Measurements from ENCODE around the gene FBXW7. TPM values are rescaled to one million over a fixed set of nuclear protein-coding genes. Genes with fewer than 3 reads are reported as not detected.
A peak's percentile ranks its signal among the peaks of the same experiment; 100 is the strongest.

FBXW7 gene
- total and polyA plus RNA-seq, 2 experiments from 2014 or later, result 16.2 to 43.5 TPM

DNA sequence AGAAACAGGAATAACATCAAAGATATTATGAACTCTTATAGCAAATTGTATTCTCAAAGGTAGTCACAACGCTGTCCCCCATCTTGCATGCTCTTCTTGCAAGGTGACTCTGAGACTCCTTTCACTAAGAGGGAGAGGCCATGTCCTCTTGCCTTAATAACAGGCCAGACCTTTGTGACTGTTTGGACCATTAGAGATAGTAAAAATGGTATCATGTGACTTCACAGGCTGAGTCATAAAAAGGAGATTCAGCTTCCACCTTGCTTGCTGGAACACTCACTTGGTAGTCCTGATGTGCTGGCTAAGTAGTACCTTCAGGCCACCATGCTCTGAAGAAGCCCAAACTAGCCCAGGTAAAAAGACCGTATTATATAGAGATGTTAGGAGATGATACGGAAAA is 143.8 kb downstream of the FBXW7 start:
- Histone ChIP-seq H4K20me1 (ENCODE audit: insufficient read depth, poor library complexity, severe bottlenecking) (no peaks in the 10 kb centered on the region), H3K4me3 (no peak overlapping the region), H3K9me3 (ENCODE audit: low read depth) (no peaks in the 10 kb centered on the region), H3K4me1 (ENCODE audit: insufficient read depth) (no peaks in the 10 kb centered on the region), H3K9me2 (replicated peaks; ENCODE audit: insufficient read depth) (no peaks in the 10 kb centered on the region), H3K4me2 (no peak overlapping the region), H3K27me3 (no peaks in the 10 kb centered on the region), H3K79me2 (peaks cover 7% of the 10 kb centered on the region), H3K36me3 (replicated peaks; ENCODE audit: insufficient read depth, low read depth) (no peaks in the 10 kb centered on the region), H3K27ac (no peak overlapping the region), H2AFZ (no peak overlapping the region)
- TF ChIP-seq EZH2 (IDR thresholded peaks at IDR 0.05; ENCODE audit: borderline replicate concordance) (no peak), EZH2phosphoT487 (IDR thresholded peaks at IDR 0.05; ENCODE audit: low read depth, severe bottlenecking, unreplicated experiment) (no peak)
- DNase-seq (ENCODE audit: low spot score), result peak; percentile 9
- WGBS (ENCODE audit: low lambda C conversion rate, missing lambda C conversion rate), result 94% methylated on average over 3 of the region's 3 CpGs

DNA sequence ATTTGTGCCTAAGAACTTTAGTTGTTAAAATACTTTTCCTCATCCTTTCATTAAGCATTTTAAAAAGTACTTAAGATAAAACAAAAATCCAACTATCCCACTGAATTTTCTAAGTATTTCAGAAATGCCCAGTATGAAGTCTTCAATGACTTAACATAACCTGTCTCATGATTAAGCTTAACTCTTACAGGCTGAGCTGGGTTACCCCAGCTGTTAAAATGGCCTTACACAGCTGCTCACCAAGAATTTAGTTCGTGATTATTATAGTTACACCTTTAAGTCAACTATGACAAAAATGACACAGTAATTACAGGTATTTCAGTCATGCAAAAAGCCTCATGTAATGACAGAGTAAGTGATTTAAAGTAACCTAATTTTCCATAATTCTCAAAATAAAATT is 145.7 kb downstream of the FBXW7 start:
- H3K36me3 ChIP-seq (replicated peaks; ENCODE audit: insufficient read depth, low read depth), result no peaks in the 10 kb centered on the region
- 82% methylated on average over 1 of the region's 1 CpG for WGBS (ENCODE audit: low lambda C conversion rate, missing lambda C conversion rate)
- no peak for DNase-seq (ENCODE audit: low spot score)
- H4K20me1 ChIP-seq (ENCODE audit: insufficient read depth, poor library complexity, severe bottlenecking), result no peaks in the 10 kb centered on the region
- no peaks in the 10 kb centered on the region for H3K27me3 ChIP-seq
- TF ChIP-seq, protein P1, sequence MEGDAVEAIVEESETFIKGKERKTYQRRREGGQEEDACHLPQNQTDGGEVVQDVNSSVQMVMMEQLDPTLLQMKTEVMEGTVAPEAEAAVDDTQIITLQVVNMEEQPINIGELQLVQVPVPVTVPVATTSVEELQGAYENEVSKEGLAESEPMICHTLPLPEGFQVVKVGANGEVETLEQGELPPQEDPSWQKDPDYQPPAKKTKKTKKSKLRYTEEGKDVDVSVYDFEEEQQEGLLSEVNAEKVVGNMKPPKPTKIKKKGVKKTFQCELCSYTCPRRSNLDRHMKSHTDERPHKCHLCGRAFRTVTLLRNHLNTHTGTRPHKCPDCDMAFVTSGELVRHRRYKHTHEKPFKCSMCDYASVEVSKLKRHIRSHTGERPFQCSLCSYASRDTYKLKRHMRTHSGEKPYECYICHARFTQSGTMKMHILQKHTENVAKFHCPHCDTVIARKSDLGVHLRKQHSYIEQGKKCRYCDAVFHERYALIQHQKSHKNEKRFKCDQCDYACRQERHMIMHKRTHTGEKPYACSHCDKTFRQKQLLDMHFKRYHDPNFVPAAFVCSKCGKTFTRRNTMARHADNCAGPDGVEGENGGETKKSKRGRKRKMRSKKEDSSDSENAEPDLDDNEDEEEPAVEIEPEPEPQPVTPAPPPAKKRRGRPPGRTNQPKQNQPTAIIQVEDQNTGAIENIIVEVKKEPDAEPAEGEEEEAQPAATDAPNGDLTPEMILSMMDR (IDR thresholded peaks at IDR 0.05; ENCODE audit: poor library complexity), result no peak
- no peak for TF ChIP-seq EZH2phosphoT487 (IDR thresholded peaks at IDR 0.05; ENCODE audit: low read depth, severe bottlenecking, unreplicated experiment)
- no peak for TF ChIP-seq EZH2 (IDR thresholded peaks at IDR 0.05; ENCODE audit: borderline replicate concordance)
- H3K9me2 ChIP-seq (replicated peaks; ENCODE audit: insufficient read depth), result no peaks in the 10 kb centered on the region
- no peaks in the 10 kb centered on the region for H3K4me1 ChIP-seq (ENCODE audit: insufficient read depth)
- no peaks in the 10 kb centered on the region for H3K9me3 ChIP-seq (ENCODE audit: low read depth)
- H3K79me2 ChIP-seq, result peaks cover 7% of the 10 kb centered on the region
- H3K4me2 ChIP-seq, result no peak overlapping the region
- no peak overlapping the region for H3K4me3 ChIP-seq
- no peak overlapping the region for H3K27ac ChIP-seq
- no peak overlapping the region for H2AFZ ChIP-seq

DNA sequence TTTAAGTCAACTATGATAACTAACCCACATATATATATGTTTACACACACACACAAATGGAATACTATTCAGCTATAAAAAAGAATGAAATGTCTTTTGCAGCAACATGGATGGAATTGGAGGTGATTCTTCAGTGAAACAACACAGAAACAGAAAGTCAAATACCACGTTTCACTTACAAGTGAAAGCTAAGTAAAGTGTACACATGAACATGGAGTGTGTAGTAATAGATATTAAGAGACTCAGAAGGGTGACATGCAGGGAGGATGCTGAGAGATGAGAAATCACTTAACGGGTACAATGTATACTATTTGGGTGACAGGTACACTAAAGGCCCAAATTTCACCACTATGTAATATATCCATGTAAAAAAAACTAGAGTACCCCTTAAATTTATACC is 146.5 kb downstream of the FBXW7 start:
- Histone ChIP-seq H3K36me3 (replicated peaks; ENCODE audit: insufficient read depth, low read depth) (no peaks in the 10 kb centered on the region), H3K27me3 (no peaks in the 10 kb centered on the region), H3K4me2 (no peak overlapping the region), H2AFZ (no peak overlapping the region), H3K9me2 (replicated peaks; ENCODE audit: insufficient read depth) (no peaks in the 10 kb centered on the region), H3K27ac (no peak overlapping the region), H3K4me1 (ENCODE audit: insufficient read depth) (no peaks in the 10 kb centered on the region), H3K4me3 (no peak overlapping the region), H4K20me1 (ENCODE audit: insufficient read depth, poor library complexity, severe bottlenecking) (no peaks in the 10 kb centered on the region), H3K79me2 (peaks cover 7% of the 10 kb centered on the region), H3K9me3 (ENCODE audit: low read depth) (no peaks in the 10 kb centered on the region)
- no peak for DNase-seq (ENCODE audit: low spot score)
- 98% methylated on average over 2 of the region's 2 CpGs for WGBS (ENCODE audit: low lambda C conversion rate, missing lambda C conversion rate)
- TF ChIP-seq EZH2phosphoT487 (IDR thresholded peaks at IDR 0.05; ENCODE audit: low read depth, severe bottlenecking, unreplicated experiment), result no peak
- no peak for TF ChIP-seq EZH2 (IDR thresholded peaks at IDR 0.05; ENCODE audit: borderline replicate concordance)
- TF ChIP-seq, protein P1 (IDR thresholded peaks at IDR 0.05; ENCODE audit: poor library complexity), result no peak

DNA sequence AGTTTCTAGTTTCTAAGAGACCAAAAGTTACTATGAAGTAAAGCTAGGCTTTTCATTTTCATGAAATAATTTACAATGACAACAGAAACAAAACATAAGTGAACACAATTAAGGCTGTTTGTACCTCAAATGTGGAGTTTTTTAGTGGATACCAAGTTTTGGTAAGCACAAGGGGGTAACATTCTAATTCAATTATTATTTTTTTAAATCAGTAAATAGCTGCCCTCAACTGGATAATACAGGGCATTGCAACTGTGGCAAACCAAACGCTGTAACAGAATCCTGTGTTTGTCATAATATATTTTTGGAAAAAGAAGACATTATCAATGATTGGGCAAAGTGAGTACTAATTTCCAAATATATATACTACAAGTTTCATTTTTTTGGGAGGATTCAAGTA is 150.3 kb downstream of the FBXW7 start:
- Histone ChIP-seq H3K4me2 (no peak overlapping the region), H3K27me3 (no peaks in the 10 kb centered on the region), H3K4me3 (no peak overlapping the region), H4K20me1 (ENCODE audit: insufficient read depth, poor library complexity, severe bottlenecking) (no peaks in the 10 kb centered on the region), H3K9me2 (replicated peaks; ENCODE audit: insufficient read depth) (no peaks in the 10 kb centered on the region), H3K27ac (no peak overlapping the region), H3K4me1 (ENCODE audit: insufficient read depth) (no peaks in the 10 kb centered on the region), H3K9me3 (ENCODE audit: low read depth) (no peaks in the 10 kb centered on the region), H3K79me2 (peaks cover 7% of the 10 kb centered on the region), H3K36me3 (replicated peaks; ENCODE audit: insufficient read depth, low read depth) (no peaks in the 10 kb centered on the region), H2AFZ (no peak overlapping the region)
- DNase-seq (ENCODE audit: low spot score), result peak; percentile 15
- 28% methylated on average over 1 of the region's 1 CpG for WGBS (ENCODE audit: low lambda C conversion rate, missing lambda C conversion rate)
- no peak for TF ChIP-seq EZH2 (IDR thresholded peaks at IDR 0.05; ENCODE audit: borderline replicate concordance)
- TF ChIP-seq, protein P1 (IDR thresholded peaks at IDR 0.05; ENCODE audit: poor library complexity), result peak; percentile 59

Measured in hepatocyte (in vitro differentiated cells).